Transverse colon (tissue), 4 donors: ENCODE data around the gene TET3.

Source experiments
- EP300 ChIP-seq: sonication (generic); formaldehyde crosslinking; IDR thresholded peaks from one replicate; pipeline ENCODE4 v1.6.1; 2017; ENCODE audit warnings: antibody characterized with exemption, low read depth
- POLR2A ChIP-seq: fragments of 450-650 bp; IDR thresholded peaks from one replicate; pipeline ENCODE4 v1.6.1; 2016; ENCODE audit warnings: antibody characterized with exemption, mild to moderate bottlenecking, moderate library complexity
- POLR2AphosphoS5 ChIP-seq, 3 donors: sonication (generic); formaldehyde crosslinking; IDR thresholded peaks; one replicate each; pipeline ENCODE4 v1.6.1; 2016; ENCODE audit warnings: antibody characterized with exemption in 3 of 3
- TF ChIP-seq, protein P1 (sequence below), 5 experiments: fragments of 200-600 bp in 3 of 5; fragments of 450-650 bp in 2 of 5; sonication (generic) in 3 of 5; IDR thresholded peaks; 1 replicate in 2 of 5; 2 replicates in 3 of 5; pipeline ENCODE4 v1.5.1; 2016 to 2017; ENCODE audit warnings: antibody characterized with exemption in 5 of 5, inconsistent platforms in 3 of 5, mild to moderate bottlenecking in 2 of 5, moderate library complexity in 1 of 5

DNA sequence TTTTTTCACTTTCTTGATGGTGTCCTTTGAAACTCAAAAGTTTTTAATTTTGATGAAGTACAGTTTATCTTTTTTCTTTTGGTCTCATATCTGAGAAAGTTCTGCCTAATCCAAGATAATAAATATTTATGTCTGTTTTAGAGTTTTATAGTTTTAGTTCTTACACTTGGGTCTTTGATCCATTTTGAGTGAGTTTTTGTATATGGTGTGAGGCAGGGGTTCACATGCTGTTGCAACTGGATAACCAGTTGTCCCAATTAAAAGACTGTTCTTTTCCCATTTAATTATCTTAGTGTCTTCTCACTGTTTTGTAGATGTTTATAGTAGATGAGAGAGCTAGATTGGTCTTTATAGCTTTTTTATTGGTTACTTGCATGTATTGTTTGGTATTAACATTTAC, 43.6 kb downstream of the TET3 start:
- TF ChIP-seq, protein P1, sequence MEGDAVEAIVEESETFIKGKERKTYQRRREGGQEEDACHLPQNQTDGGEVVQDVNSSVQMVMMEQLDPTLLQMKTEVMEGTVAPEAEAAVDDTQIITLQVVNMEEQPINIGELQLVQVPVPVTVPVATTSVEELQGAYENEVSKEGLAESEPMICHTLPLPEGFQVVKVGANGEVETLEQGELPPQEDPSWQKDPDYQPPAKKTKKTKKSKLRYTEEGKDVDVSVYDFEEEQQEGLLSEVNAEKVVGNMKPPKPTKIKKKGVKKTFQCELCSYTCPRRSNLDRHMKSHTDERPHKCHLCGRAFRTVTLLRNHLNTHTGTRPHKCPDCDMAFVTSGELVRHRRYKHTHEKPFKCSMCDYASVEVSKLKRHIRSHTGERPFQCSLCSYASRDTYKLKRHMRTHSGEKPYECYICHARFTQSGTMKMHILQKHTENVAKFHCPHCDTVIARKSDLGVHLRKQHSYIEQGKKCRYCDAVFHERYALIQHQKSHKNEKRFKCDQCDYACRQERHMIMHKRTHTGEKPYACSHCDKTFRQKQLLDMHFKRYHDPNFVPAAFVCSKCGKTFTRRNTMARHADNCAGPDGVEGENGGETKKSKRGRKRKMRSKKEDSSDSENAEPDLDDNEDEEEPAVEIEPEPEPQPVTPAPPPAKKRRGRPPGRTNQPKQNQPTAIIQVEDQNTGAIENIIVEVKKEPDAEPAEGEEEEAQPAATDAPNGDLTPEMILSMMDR (IDR thresholded peaks at IDR 0.05), result no peak
- TF ChIP-seq EP300 (no peak), POLR2AphosphoS5 (IDR thresholded peaks at IDR 0.05) (no peak), POLR2A (no peak)
